ENCODE data around the gene C11orf86. TPM values are rescaled to one million over a fixed set of nuclear protein-coding genes. Genes with fewer than 3 reads are reported as not detected.

Gene C11orf86
- total RNA-seq, result not detected in 2 replicates

GRCh38 chr11:66974724-66975404 is at the start of gene C11orf86:
C11orf86 (plus strand) TSS chr11:66975304; CDS start chr11:66975363, 59 bp downstream.

GRCh38 chr11:66958232-66958955 is 16.7 kb upstream of the C11orf86 start, which contains the start of gene PC:
PC (minus strand) TSS chr11:66958383; CDS start chr11:66872159, 86,224 bp downstream.

GRCh38 chr11:67022961-67023956 is 48.2 kb downstream of the C11orf86 start, which contains the start of gene SYT12:
SYT12 (plus strand) TSS chr11:67023134; CDS start chr11:67030145, 7,011 bp downstream.

Other genes starting within 250 kb of the C11orf86 start
- 60.5 and 130 TPM in 2 replicates for gene SPTBN2, start 246.1 kb upstream of the C11orf86 start, total RNA-seq
- gene RCE1, start 131.9 kb upstream of the C11orf86 start, total RNA-seq, result 23.2 and 33.5 TPM in 2 replicates
- gene LRFN4, start 118.2 kb upstream of the C11orf86 start, total RNA-seq, result 9.2 and 22.9 TPM in 2 replicates
- gene PC, start 16.9 kb upstream of the C11orf86 start, total RNA-seq, result 12.3 and 19.2 TPM in 2 replicates
- 0.34 and 10.2 TPM in 2 replicates for gene SYT12, start 47.8 kb downstream of the C11orf86 start, total RNA-seq
- 106 and 199 TPM in 2 replicates for gene RHOD, start 81.5 kb downstream of the C11orf86 start, total RNA-seq
- gene KDM2A, start 144.0 kb downstream of the C11orf86 start, total RNA-seq, result 43.1 and 82.4 TPM in 2 replicates

Data from nasal cavity respiratory epithelium epithelial cell of viscerocranial mucosa (primary cell).